K562 (cell line): ENCODE measurements around the gene HMOX2. TPM values are rescaled to one million over a fixed set of nuclear protein-coding genes. Genes with fewer than 3 reads are reported as not detected.

Experiments used
- BCL6 ChIP-seq: fragments of 250-450 bp; sonication (Bioruptor Pico); IDR thresholded peaks from 2 replicates; pipeline ENCODE4 v1.4.0; 2020
- DACH1 ChIP-seq: fragments of 450-650 bp; IDR thresholded peaks from 2 replicates; pipeline ENCODE4 v1.6.1; 2018; ENCODE audit not compliant: partially characterized antibody
- ELK3 ChIP-seq: fragments of 450-650 bp; formaldehyde crosslinking; IDR thresholded peaks from 2 replicates; pipeline ENCODE4 v1.4.0; 2020; ENCODE audit warnings: mild to moderate bottlenecking
- ESRRB ChIP-seq: fragments of 250-450 bp; sonication (Bioruptor Pico); IDR thresholded peaks from 2 replicates; pipeline ENCODE4 v1.5.0; 2020; ENCODE audit warnings: mild to moderate bottlenecking, moderate library complexity, borderline replicate concordance
- MGA ChIP-seq: fragments of 450-650 bp; IDR thresholded peaks from 2 replicates; pipeline ENCODE4 v1.6.1; 2016; ENCODE audit warnings: mild to moderate bottlenecking, moderate library complexity
- NCOA2 ChIP-seq, 2 experiments: fragments of 450-650 bp; IDR thresholded peaks; 2 replicates each; pipeline ENCODE4 v1.6.1; 2018; ENCODE audit warnings: mild to moderate bottlenecking in 2 of 2, moderate library complexity in 1 of 2; ENCODE audit not compliant: partially characterized antibody in 2 of 2
- POLR3A ChIP-seq: IDR thresholded peaks from 2 replicates; pipeline ENCODE4 v1.6.1; 2011; ENCODE audit warnings: borderline replicate concordance, mild to moderate bottlenecking, moderate library complexity; ENCODE audit not compliant: insufficient read length, insufficient read depth; ENCODE audit errors: extremely low read depth
- ZNF3 ChIP-seq: fragments of 250-450 bp; sonication (Bioruptor Pico); IDR thresholded peaks from 2 replicates; pipeline ENCODE4 v1.5.0; 2021; ENCODE audit warnings: mild to moderate bottlenecking, moderate library complexity
- ZNF518B ChIP-seq: fragments of 250-450 bp; sonication (Bioruptor Pico); IDR thresholded peaks from 2 replicates; pipeline ENCODE4 v1.5.0; 2021; ENCODE audit warnings: mild to moderate bottlenecking, moderate library complexity
- ZNF79 ChIP-seq: fragments of 250-450 bp; sonication (Bioruptor Pico); IDR thresholded peaks from 2 replicates; pipeline ENCODE4 v1.4.0; 2020; ENCODE audit warnings: low read depth, mild to moderate bottlenecking, moderate library complexity
- polyA plus RNA-seq, 8 experiments: library from polyadenylated mRNA; depleted of rRNA in 4 of 8; stranded (reverse) in 5 of 8; unstranded in 3 of 8; fragments of >200 nt; fragmentation: Nextera tagmentation in 2 of 8; fragmentation: Illumina TruSeq in 1 of 8; extraction: Ambion mirVana in 2 of 8; extraction: Trizol in 1 of 8; gene quantifications; 2 replicates each; pipeline versions ENCODE4 v1.2.1 to v1.2.3, GENCODE V29; 2011 to 2014; ENCODE audit warnings: inconsistent platforms in 1 of 8, missing spikeins in 1 of 8
- total RNA-seq, 7 experiments: library from RNA; depleted of rRNA in 6 of 7; stranded (reverse); fragments of >200 nt in 6 of 7; fragmentation: Illumina TruSeq in 2 of 7; extraction: Trizol in 2 of 7; gene quantifications; 2 replicates each; pipeline versions ENCODE4 v1.2.1 to v1.2.3, GENCODE V29; 2011 to 2021; ENCODE audit warnings: low replicate concordance in 1 of 7

HMOX2 gene
- total and polyA plus RNA-seq, 9 of the 15 experiments (the other 6 are each of a cell fraction or from before 2014, with no cell fraction given) = 26.8 to 87.4 (median 57.4) TPM

GRCh38 chr16:4475880-4476788 is at the start of gene HMOX2 (continued):
- TF ChIP-seq MGA (peak; percentile 45), ELK3 (CRISPR knock-in tag) (no peak), BCL6 (CRISPR knock-in tag) (no peak), ZNF518B (CRISPR knock-in tag) (no peak), ZNF79 (CRISPR knock-in tag) (no peak), POLR3A (no peak), ZNF3 (CRISPR knock-in tag) (no peak), DACH1 (no peak), NCOA2 (IDR thresholded peaks at IDR 0.05; ENCODE audit: partially characterized antibody in 2 of 2) (no peak), ESRRB (CRISPR knock-in tag) (no peak)
